H9 (cell line): ENCODE data around the gene ZER1. TPM values are rescaled to one million over a fixed set of nuclear protein-coding genes. Genes with fewer than 3 reads are reported as not detected.

Source experiments
- DNase-seq: peaks from one replicate; pipeline ENCODE4 v3.0.0-alpha.2; 2017
- H2AFZ ChIP-seq: one replicate; pipeline ENCODE4 v1.6.1; 2013; ENCODE audit warnings: mild to moderate bottlenecking, low read length, control low read depth, moderate library complexity
- H2AK5ac ChIP-seq: 2 replicates; pipeline ENCODE4 v1.6.1; 2013; ENCODE audit warnings: low read length, control low read depth, mixed read lengths; ENCODE audit not compliant: insufficient read length
- H2BK120ac ChIP-seq: one replicate; pipeline ENCODE4 v1.6.1; 2013; ENCODE audit warnings: low read depth, mild to moderate bottlenecking, low read length, control low read depth, inconsistent platforms; ENCODE audit not compliant: poor library complexity, severe bottlenecking
- H2BK12ac ChIP-seq: 2 replicates; pipeline ENCODE4 v1.6.1; 2013; ENCODE audit warnings: low read length, control low read depth, mixed read lengths, low read depth; ENCODE audit not compliant: insufficient read length
- H2BK15ac ChIP-seq: 2 replicates; pipeline ENCODE4 v1.6.1; 2013; ENCODE audit warnings: low read depth, low read length, control low read depth
- H2BK20ac ChIP-seq: one replicate; pipeline ENCODE4 v1.6.1; 2013; ENCODE audit warnings: low read depth, mild to moderate bottlenecking, low read length, control low read depth, inconsistent platforms; ENCODE audit not compliant: poor library complexity, severe bottlenecking
- H2BK5ac ChIP-seq: 2 replicates; pipeline ENCODE4 v1.6.1; 2013; ENCODE audit warnings: low read length, control low read depth, mixed read lengths; ENCODE audit not compliant: insufficient read length
- H3K14ac ChIP-seq: 2 replicates; pipeline ENCODE4 v1.6.1; 2013; ENCODE audit warnings: low read length, control low read depth; ENCODE audit not compliant: insufficient read depth
- H3K18ac ChIP-seq: 2 replicates; pipeline ENCODE4 v1.6.1; 2013; ENCODE audit warnings: low read depth, mild to moderate bottlenecking, mixed read lengths, low read length, control low read depth; ENCODE audit not compliant: insufficient read length
- H3K23ac ChIP-seq: 2 replicates; pipeline ENCODE4 v1.6.1; 2013; ENCODE audit warnings: low read length, control low read depth, mixed read lengths, low read depth; ENCODE audit not compliant: insufficient read length
- H3K23me2 ChIP-seq: 2 replicates; pipeline ENCODE4 v1.6.1; 2013; ENCODE audit warnings: low read depth, mild to moderate bottlenecking, mixed read lengths, low read length, control low read depth; ENCODE audit not compliant: insufficient read length, poor library complexity, severe bottlenecking
- H3K27ac ChIP-seq: 2 replicates; pipeline ENCODE4 v1.5.1; 2013; ENCODE audit warnings: low read length, control low read depth, mixed read lengths, low read depth; ENCODE audit not compliant: insufficient read length
- H3K27me3 ChIP-seq: 2 replicates; pipeline ENCODE4 v1.6.1; 2013; ENCODE audit warnings: low read length, control low read depth, inconsistent platforms; ENCODE audit not compliant: insufficient read depth
- H3K4ac ChIP-seq: 2 replicates; pipeline ENCODE4 v1.6.1; 2013; ENCODE audit warnings: low read depth, mild to moderate bottlenecking, control low read depth, inconsistent platforms, low read length, moderate library complexity
- H3K4me1 ChIP-seq: 2 replicates; pipeline ENCODE4 v1.6.1; 2013; ENCODE audit warnings: low read length, control low read depth, inconsistent platforms; ENCODE audit not compliant: insufficient read depth
- H3K4me2 ChIP-seq: 2 replicates; pipeline ENCODE4 v1.6.1; 2013; ENCODE audit warnings: low read length, control low read depth, mixed read lengths; ENCODE audit not compliant: insufficient read length, insufficient read depth
- H3K56ac ChIP-seq: 2 replicates; pipeline ENCODE4 v1.6.1; 2013; ENCODE audit warnings: low read depth, mild to moderate bottlenecking, mixed read lengths, low read length, control low read depth; ENCODE audit not compliant: insufficient read length
- H3K79me1 ChIP-seq: 2 replicates; pipeline ENCODE4 v1.6.1; 2013; ENCODE audit warnings: low read depth, mild to moderate bottlenecking, moderate library complexity, low read length, control low read depth, inconsistent platforms; ENCODE audit not compliant: insufficient read depth, poor library complexity, severe bottlenecking
- H3K79me2 ChIP-seq: 2 replicates; pipeline ENCODE4 v1.6.1; 2013; ENCODE audit warnings: low read length, control low read depth, inconsistent platforms; ENCODE audit not compliant: insufficient read depth
- H3K9ac ChIP-seq: 2 replicates; pipeline ENCODE4 v1.6.1; 2013; ENCODE audit warnings: low read length, control low read depth, mixed read lengths; ENCODE audit not compliant: insufficient read length; ENCODE audit errors: extremely low read depth
- H3K9me3 ChIP-seq: one replicate; pipeline ENCODE4 v1.6.1; 2013; ENCODE audit warnings: low read depth, low read length, inconsistent platforms; ENCODE audit not compliant: control insufficient read depth
- H3T11ph ChIP-seq: one replicate; pipeline ENCODE4 v1.6.1; 2013; ENCODE audit warnings: mild to moderate bottlenecking, low read length, control low read depth, inconsistent platforms
- H4K20me1 ChIP-seq: one replicate; pipeline ENCODE4 v1.6.1; 2013; ENCODE audit not compliant: control insufficient read depth, insufficient read length, insufficient read depth
- H4K5ac ChIP-seq: 2 replicates; pipeline ENCODE4 v1.6.1; 2013; ENCODE audit warnings: low read depth, mild to moderate bottlenecking, mixed read lengths, low read length, control low read depth; ENCODE audit not compliant: insufficient read length
- H4K8ac ChIP-seq: replicated peaks from 2 replicates; pipeline ENCODE4 v1.6.1; 2013; ENCODE audit warnings: low read length, control low read depth, mixed read lengths, low read depth; ENCODE audit not compliant: insufficient read length
- H4K91ac ChIP-seq: 2 replicates; pipeline ENCODE4 v1.6.1; 2013; ENCODE audit warnings: low read depth, mild to moderate bottlenecking, moderate library complexity, mixed read lengths, low read length, control low read depth; ENCODE audit not compliant: insufficient read length
- H3K27ac Mint-ChIP-seq, 3 experiments: 2 replicates in 2 of 3; 3 replicates in 1 of 3; pipeline ENCODE4 v1.8.0; 2020 to 2021; ENCODE audit warnings: mixed read lengths in 3 of 3, mild to moderate bottlenecking in 1 of 3, moderate library complexity in 1 of 3
- H3K27me3 Mint-ChIP-seq: 2 replicates; pipeline ENCODE4 v1.8.0; 2021; ENCODE audit warnings: low read depth, mild to moderate bottlenecking, moderate library complexity, mixed read lengths
- H3K36me3 Mint-ChIP-seq, 3 experiments: 2 replicates in 2 of 3; 3 replicates in 1 of 3; pipeline ENCODE4 v1.8.0; 2020 to 2021; ENCODE audit warnings: low read depth in 3 of 3, mixed read lengths in 3 of 3; ENCODE audit not compliant: insufficient read depth in 1 of 3
- H3K4me1 Mint-ChIP-seq, 2 experiments: 2 replicates each; pipeline ENCODE4 v1.8.0; 2020; ENCODE audit warnings: mixed read lengths in 2 of 2
- H3K4me3 Mint-ChIP-seq, 2 experiments: 2 replicates in 1 of 2; 3 replicates in 1 of 2; pipeline ENCODE4 v1.8.0; 2020 to 2021; ENCODE audit warnings: mild to moderate bottlenecking in 2 of 2, mixed read lengths in 2 of 2, moderate library complexity in 1 of 2
- H3K9me3 Mint-ChIP-seq, 2 experiments: 2 replicates in 1 of 2; 3 replicates in 1 of 2; pipeline ENCODE4 v1.8.0; 2020; ENCODE audit warnings: mild to moderate bottlenecking in 2 of 2, mixed read lengths in 2 of 2, moderate library complexity in 1 of 2
- CTCF ChIP-seq: fragments of 200-600 bp; sonication (generic); conservative IDR thresholded peaks from 3 replicates; pipeline ENCODE4 v1.8.0; 2021; ENCODE audit warnings: antibody characterized with exemption, mild to moderate bottlenecking
- WGBS: extraction: QIAGEN DNeasy Blood & Tissue Kit; methylation state at CpG from one replicate; pipeline ENCODE4 v1.1.7; 2013; ENCODE audit warnings: missing lambda C conversion rate, low lambda C conversion rate, mixed read lengths; ENCODE audit not compliant: insufficient read length; ENCODE audit errors: extremely low coverage; 5-methylcytosine and 5-hydroxymethylcytosine counted together
- total RNA-seq: library from RNA; stranded (reverse); gene quantifications from 2 replicates; pipeline ENCODE4 v1.2.1, GENCODE V29; 2021

ZER1 gene
- total RNA-seq, 1 experiment from 2014 or later: 24.2 TPM

- H2BK120ac ChIP-seq: no peak overlapping the region
- WGBS: no CpG with 5 or more reads among the region's 5 CpGs
- no peaks in the 10 kb centered on the region for H3K79me1 ChIP-seq
- Mint-ChIP-seq H3K27me3 (peaks cover under 1% of the 10 kb centered on the region; the same call in 1 of the 2 replicates), H3K4me1 (peaks cover 2 to 7% of the 10 kb centered on the region in 2 experiments; a peak in 3 of 4 replicates), H3K9me3 (peaks cover 2% of the 10 kb centered on the region in 2 experiments; a peak in 1 of 5 replicates), H3K36me3 (peaks cover 0 to 4% (median 0%) of the 10 kb centered on the region in 3 experiments; a peak in 2 of 7 replicates), H3K27ac (no peak overlapping the region), H3K4me3 (peak overlapping the region; percentile 17 to 88; a peak in 3 of 5 replicates)
- no peaks in the 10 kb centered on the region for H3K79me2 ChIP-seq
- no peak overlapping the region for H2BK12ac ChIP-seq
- no peak overlapping the region for H3K9ac ChIP-seq
- H3T11ph ChIP-seq: no peak overlapping the region
- no peaks in the 10 kb centered on the region for H3K9me3 ChIP-seq
- H4K5ac ChIP-seq: no peak overlapping the region
- no peak for DNase-seq
- H3K18ac ChIP-seq: no peak overlapping the region
- no peaks in the 10 kb centered on the region for H4K20me1 ChIP-seq
- H4K91ac ChIP-seq: no peak overlapping the region
- no peak overlapping the region for H3K56ac ChIP-seq
- H3K27ac ChIP-seq: no peak overlapping the region
- H4K8ac ChIP-seq: no peak overlapping the region
- no peak overlapping the region for H2BK20ac ChIP-seq
- no peak overlapping the region for H3K23ac ChIP-seq
- no peak overlapping the region for H2AK5ac ChIP-seq
- no peaks in the 10 kb centered on the region for H3K4me1 ChIP-seq
- H3K4me2 ChIP-seq: no peak overlapping the region
- H2AFZ ChIP-seq: no peak overlapping the region
- no peak overlapping the region for H2BK5ac ChIP-seq
- no peaks in the 10 kb centered on the region for H3K27me3 ChIP-seq
- no peak overlapping the region for H3K4ac ChIP-seq
- peaks cover 7% of the 10 kb centered on the region for H3K23me2 ChIP-seq
- no peak overlapping the region for H2BK15ac ChIP-seq
- no peak for TF ChIP-seq CTCF
- no peak overlapping the region for H3K14ac ChIP-seq
These were observed 67.4 kb downstream of the ZER1 start for GRCh38 chr9:128704356-128704670.
